ENCODE measurements around the gene MT3.

Gene MT3

DNA sequence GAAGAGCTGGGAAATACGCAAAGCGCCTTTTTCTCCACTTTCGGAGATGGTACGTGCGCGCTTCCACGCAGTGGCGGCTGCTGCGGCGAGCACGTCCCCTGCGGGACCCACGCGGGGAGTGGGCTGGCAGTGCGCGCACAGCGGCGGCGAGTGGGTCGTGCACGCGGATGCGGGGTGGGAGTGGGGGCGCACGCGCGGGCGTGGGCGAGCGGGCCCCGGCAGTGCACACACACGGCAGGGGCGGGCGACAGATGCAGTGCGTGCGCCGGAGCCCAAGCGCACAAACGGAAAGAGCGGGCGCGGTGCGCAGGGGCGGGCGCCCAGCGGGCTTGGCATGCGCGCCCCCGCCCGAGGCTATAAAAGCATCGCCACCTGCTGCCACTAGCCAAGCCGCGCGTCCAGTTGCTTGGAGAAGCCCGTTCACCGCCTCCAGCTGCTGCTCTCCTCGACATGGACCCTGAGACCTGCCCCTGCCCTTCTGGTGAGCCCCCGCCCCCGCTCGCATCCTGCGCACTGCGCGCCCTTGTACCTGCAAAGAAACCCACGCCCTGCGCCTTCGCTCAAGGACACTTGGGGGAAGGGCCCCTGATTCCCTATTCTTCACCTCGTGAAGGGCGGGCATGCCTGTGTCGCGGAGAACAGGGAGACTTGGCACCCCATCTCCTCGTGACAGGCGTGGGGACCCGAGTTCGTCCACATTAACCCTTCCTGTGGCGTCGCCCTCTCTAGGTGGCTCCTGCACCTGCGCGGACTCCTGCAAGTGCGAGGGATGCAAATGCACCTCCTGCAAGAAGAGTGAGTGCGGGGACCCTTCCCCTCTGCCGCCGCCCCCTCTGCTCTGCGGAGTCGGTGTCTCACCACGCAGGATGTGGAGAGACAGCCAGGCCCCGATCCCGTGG, at the start of gene MT3:
Gene MT3, plus strand, starts transcription at position 388 of the 899 bp plus-strand sequence. Its CDS starts 63 bp downstream, at position 451.
- Mint-ChIP-seq H3K9me3 (no peaks in the 10 kb centered on the region), H3K36me3 (no peaks in the 10 kb centered on the region), H3K27me3 (peaks cover 66 to 67% of the 10 kb centered on the region in 2 donors), H3K4me3 (peak within 1 kb of the TSS; percentile 73 to 78), H3K27ac (peak within 1 kb of the TSS; percentile 38), H3K4me1 (peaks cover 8 to 17% of the 10 kb centered on the region in 2 donors)
- ATAC-seq (replicated peaks): peak; percentile 42 to 51
- no peak for DNase-seq

GRCh38 chr16:56539656-56540055, 49.7 kb upstream of the MT3 start:
- H3K4me1 Mint-ChIP-seq: no peaks in the 10 kb centered on the region
- no peaks in the 10 kb centered on the region for H3K36me3 Mint-ChIP-seq
- no peak overlapping the region for H3K4me3 Mint-ChIP-seq
- DNase-seq (no peak), ATAC-seq (replicated peaks) (no peak)
- peaks cover 22 to 45% of the 10 kb centered on the region in 2 donors for H3K27me3 Mint-ChIP-seq
- no peak overlapping the region for H3K27ac Mint-ChIP-seq
- H3K9me3 Mint-ChIP-seq: no peaks in the 10 kb centered on the region

DNA sequence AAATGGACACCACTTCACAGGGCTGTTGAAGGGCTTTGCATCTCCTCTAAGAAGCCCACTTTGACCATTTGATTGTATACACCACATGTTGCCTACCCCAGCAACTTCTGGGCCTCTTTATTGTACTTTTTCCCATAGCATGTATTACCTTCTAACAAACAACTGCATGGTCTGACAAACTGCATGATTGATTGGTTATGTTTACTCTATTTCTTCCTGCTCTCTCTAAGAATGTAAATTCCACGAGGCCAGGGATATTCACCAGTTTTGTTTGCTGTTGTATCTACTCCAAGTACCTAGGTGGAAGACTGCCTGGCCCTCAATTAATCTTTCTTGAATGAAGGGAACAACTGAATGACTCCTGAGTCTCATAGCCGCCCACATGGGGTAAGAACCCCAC, 47.3 kb upstream of the MT3 start:
- Mint-ChIP-seq H3K27me3 (peaks cover 27 to 37% of the 10 kb centered on the region in 2 donors), H3K9me3 (no peaks in the 10 kb centered on the region), H3K4me1 (no peaks in the 10 kb centered on the region), H3K36me3 (no peaks in the 10 kb centered on the region), H3K4me3 (no peak overlapping the region), H3K27ac (no peak overlapping the region)
- DNase-seq (no peak), ATAC-seq (replicated peaks) (no peak)

GRCh38 chr16:56547120-56547948, 42.0 kb upstream of the MT3 start:
- no peak overlapping the region for H3K4me3 Mint-ChIP-seq
- H3K9me3 Mint-ChIP-seq: no peaks in the 10 kb centered on the region
- no peak overlapping the region for H3K27ac Mint-ChIP-seq
- ATAC-seq (replicated peaks) (peak in 1 of 2 donors; percentile 34), DNase-seq (no peak)
- H3K36me3 Mint-ChIP-seq: no peaks in the 10 kb centered on the region
- peaks cover under 1 to 4% of the 10 kb centered on the region in 2 donors for H3K27me3 Mint-ChIP-seq
- H3K4me1 Mint-ChIP-seq: peaks cover 8 to 18% of the 10 kb centered on the region in 2 donors

DNA sequence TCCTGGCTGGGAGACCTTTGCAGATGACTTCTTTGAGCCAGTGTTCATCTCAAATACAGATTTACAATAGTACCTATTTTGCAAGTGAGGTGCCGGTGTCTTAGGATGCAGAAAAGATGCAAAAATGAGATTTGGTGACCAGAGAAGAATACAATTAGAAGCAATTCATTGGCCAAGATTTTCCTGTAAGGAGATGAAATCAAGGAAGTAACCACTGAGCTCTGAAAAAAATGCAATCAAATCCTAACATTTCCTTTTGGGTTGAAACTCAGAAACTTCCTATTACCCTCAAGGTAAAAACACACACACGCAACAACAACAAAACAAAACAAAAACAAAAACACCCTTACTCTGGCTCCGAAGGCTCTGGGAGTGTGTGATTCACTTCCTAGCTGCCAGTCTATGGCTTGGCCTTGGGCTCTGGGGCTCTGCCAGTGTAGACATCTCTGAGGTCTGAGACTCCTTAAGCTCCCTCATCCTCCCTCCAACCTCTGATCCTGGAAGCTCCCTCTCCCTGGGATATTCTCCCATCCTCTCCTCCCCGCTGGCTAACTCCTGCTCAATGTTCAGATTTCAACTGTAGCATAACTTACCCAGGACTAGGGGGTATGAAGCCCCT, 41.3 kb upstream of the MT3 start:
- DNase-seq (no peak), ATAC-seq (replicated peaks) (no peak)
- H3K27ac Mint-ChIP-seq: no peak overlapping the region
- H3K36me3 Mint-ChIP-seq: no peaks in the 10 kb centered on the region
- H3K4me1 Mint-ChIP-seq: peaks cover 8 to 18% of the 10 kb centered on the region in 2 donors
- peaks cover 0 to 4% of the 10 kb centered on the region in 2 donors for H3K27me3 Mint-ChIP-seq
- no peak overlapping the region for H3K4me3 Mint-ChIP-seq
- no peaks in the 10 kb centered on the region for H3K9me3 Mint-ChIP-seq

GRCh38 chr16:56549161-56549560, 40.2 kb upstream of the MT3 start:
- Mint-ChIP-seq H3K27ac (no peak overlapping the region), H3K36me3 (no peaks in the 10 kb centered on the region), H3K9me3 (no peaks in the 10 kb centered on the region), H3K4me3 (no peak overlapping the region), H3K27me3 (peaks cover 4 to 14% of the 10 kb centered on the region in 2 donors), H3K4me1 (peaks cover 8 to 18% of the 10 kb centered on the region in 2 donors)
- no peak for ATAC-seq (replicated peaks)
- no peak for DNase-seq

GRCh38 chr16:56549744-56550385, 39.5 kb upstream of the MT3 start:
- H3K4me1 Mint-ChIP-seq: peaks cover 8 to 18% of the 10 kb centered on the region in 2 donors
- no peak for ATAC-seq (replicated peaks)
- no peak for DNase-seq
- no peaks in the 10 kb centered on the region for H3K9me3 Mint-ChIP-seq
- no peak overlapping the region for H3K27ac Mint-ChIP-seq
- H3K36me3 Mint-ChIP-seq: no peaks in the 10 kb centered on the region
- no peak overlapping the region for H3K4me3 Mint-ChIP-seq
- peaks cover 8 to 17% of the 10 kb centered on the region in 2 donors for H3K27me3 Mint-ChIP-seq

DNA sequence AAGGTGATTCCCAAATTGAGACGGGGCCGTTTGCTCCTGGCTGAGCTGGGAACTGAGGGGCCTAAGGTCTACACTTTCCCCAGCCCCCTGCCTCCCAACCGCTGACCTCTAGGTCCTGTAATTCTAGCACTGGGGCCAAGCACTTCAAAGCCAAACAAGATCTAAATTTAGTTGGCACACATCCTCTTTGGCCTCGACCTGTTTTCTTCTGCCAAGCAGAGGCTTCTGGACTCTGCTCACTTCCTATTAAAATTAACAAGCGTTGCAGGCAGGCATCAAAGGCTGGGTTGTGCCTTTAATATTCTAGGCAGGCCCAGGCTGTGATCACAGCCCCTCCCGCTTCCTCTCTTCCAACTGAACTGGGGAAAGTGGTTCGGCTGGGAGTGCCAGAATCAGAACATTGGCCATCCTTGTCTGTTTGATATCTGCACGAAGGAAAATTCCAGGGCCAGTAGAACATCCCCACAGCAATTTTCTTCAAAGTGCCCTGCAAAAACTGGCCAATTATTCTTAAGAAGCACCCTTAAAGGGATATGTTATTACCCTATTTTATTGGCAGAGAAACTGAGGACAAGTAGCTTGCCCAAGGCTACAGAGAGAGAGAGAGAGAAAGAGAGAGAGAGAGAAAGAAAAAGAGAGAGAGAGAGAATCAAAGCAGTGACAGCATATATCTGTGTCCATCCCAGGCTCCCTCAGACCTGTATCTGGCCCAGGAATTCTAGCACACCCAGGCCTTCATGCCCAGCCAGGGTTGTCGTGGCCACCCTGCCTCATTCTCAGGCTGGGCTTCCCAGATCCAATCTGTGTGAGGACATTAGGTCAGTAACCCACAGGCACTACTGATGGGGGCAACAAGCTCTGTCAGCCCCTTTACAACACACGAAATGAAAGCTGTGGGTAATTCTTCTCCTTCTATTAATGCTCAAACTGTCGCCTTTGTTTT, 37.3 kb upstream of the MT3 start:
- Mint-ChIP-seq H3K4me3 (no peak overlapping the region), H3K27me3 (peaks cover 12 to 18% of the 10 kb centered on the region in 2 donors), H3K27ac (no peak overlapping the region), H3K9me3 (no peaks in the 10 kb centered on the region), H3K4me1 (peaks cover 8 to 18% of the 10 kb centered on the region in 2 donors), H3K36me3 (no peaks in the 10 kb centered on the region)
- ATAC-seq (replicated peaks): peak; percentile 34 to 57
- no peak for DNase-seq

DNA sequence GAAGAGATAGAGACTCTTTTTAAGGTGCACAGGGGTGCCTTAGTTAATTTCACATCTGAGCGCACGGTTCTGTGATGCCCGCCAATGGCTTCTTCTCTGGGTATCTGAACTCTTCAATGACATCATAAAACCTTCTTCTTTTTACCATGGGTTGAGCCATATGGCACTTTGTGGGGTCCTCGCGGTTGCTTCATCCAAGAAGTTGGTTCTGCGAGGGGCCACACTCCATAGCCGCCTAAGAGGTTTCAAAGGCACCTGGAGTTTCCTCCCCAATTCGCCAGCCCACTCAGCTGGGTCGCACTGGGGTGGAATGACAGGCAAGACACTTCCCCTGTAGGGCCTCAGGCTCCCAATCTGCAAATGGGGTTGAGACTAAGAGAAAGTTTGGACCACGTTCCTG, 34.9 kb upstream of the MT3 start:
- ATAC-seq (replicated peaks) (no peak), DNase-seq (no peak)
- Mint-ChIP-seq H3K36me3 (no peaks in the 10 kb centered on the region), H3K27ac (no peak overlapping the region), H3K4me3 (no peak overlapping the region), H3K27me3 (peaks cover 19 to 32% of the 10 kb centered on the region in 2 donors), H3K9me3 (no peaks in the 10 kb centered on the region), H3K4me1 (peaks cover 0 to 8% of the 10 kb centered on the region in 2 donors)

DNA sequence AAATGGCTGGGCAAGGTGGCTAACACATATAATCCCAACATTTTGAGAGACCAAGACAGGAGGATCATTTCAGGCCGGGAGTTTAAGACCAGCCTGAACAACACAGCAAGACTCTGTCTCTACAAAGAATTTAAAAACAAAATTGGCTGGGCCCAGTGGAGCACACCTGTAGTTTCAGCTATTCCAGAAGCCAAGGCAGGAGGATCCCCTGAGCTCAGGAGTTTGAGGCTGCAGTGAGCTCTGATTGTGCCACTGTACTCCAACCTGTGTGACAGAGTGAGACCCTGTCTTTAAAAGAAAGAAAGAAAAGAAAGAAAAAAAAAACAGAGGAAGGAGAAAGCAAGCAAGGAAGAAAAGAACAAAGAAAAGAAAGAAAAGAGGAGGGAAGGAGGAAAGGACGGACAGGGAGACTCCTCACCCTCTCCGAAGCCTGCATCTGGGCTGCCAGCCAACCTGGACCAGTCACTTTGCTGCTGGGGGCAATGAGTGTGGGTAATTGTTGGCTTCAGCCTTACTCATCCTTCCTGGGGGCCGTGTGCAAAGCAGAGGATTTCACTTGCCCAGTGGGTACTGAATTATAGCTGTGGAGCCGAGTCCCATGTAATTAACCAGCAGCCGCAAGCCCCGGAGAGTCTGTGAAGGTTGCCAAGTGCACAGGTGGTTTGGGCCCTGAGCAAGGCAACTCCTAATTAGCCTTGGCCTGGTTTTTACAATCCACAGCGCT, 31.1 kb upstream of the MT3 start:
- Mint-ChIP-seq H3K4me1 (no peaks in the 10 kb centered on the region), H3K36me3 (no peaks in the 10 kb centered on the region), H3K27me3 (peaks cover 35 to 43% of the 10 kb centered on the region in 2 donors), H3K9me3 (no peaks in the 10 kb centered on the region), H3K4me3 (no peak overlapping the region), H3K27ac (no peak overlapping the region)
- DNase-seq (no peak), ATAC-seq (replicated peaks) (no peak)

- Mint-ChIP-seq H3K4me1 (no peaks in the 10 kb centered on the region), H3K9me3 (no peaks in the 10 kb centered on the region), H3K4me3 (no peak overlapping the region), H3K27ac (no peak overlapping the region), H3K27me3 (peaks cover 34 to 40% of the 10 kb centered on the region in 2 donors), H3K36me3 (no peaks in the 10 kb centered on the region)
- ATAC-seq (replicated peaks): no peak
- no peak for DNase-seq
These were observed 30.2 kb upstream of the MT3 start for GRCh38 chr16:56559109-56559508.

DNA sequence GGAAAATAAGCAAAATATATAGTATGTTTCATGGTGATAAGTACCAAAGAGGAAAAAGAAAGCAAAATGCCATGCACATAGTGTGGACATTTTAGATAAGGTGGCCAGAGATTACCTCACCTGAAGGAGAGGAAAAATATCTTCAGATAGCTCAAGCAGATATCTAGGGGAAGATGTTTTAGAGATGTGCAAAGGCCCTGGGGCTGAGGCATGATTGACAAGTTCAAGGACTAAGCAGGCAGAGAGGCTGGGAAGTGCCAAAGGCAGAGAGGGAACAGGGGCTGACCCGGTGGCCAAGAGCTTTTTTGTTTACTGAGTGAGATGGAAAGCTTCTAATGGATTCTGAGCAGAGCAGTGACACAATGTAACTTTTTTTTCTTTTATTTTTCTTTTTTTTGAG, 28.9 kb upstream of the MT3 start:
- Mint-ChIP-seq H3K36me3 (no peaks in the 10 kb centered on the region), H3K4me1 (no peaks in the 10 kb centered on the region), H3K27me3 (peaks cover 31 to 33% of the 10 kb centered on the region in 2 donors), H3K9me3 (no peaks in the 10 kb centered on the region), H3K27ac (no peak overlapping the region), H3K4me3 (no peak overlapping the region)
- DNase-seq: no peak
- ATAC-seq (replicated peaks): no peak
